GM19455 (cell line): ENCODE measurements around the gene RAB1B.
"Not testable (repeated sequence)": the region's sequence is repeated elsewhere in the genome, so short reads cannot be mapped to it uniquely, and the experiment has no call there.

Experiments used
- ATAC-seq: cut with Tn5 transposase; IDR thresholded peaks from one replicate; pipeline ENCODE4 v1.9.1; 2021; ENCODE audit not compliant: unreplicated experiment

Gene RAB1B

DNA sequence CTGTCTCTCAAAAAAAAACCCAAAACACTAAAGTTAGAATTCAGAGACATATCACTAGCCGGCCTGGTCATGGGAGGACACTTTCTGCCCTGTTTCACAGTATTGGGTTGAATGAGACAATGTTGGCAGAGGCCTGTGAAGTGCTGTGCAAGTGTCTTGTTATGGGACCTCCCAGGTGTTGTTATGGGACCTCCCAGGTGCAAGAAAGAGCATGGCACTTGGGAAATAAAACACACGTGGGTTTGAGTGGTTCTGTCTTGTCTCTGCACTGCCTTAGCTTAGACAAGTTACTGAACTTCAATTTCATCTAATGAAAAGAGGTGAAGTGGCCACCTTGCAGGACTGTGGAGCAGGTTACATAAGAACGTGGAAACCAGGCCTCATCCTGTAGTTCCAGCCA is 28.9 kb upstream of the RAB1B start:
- ATAC-seq: no peak

DNA sequence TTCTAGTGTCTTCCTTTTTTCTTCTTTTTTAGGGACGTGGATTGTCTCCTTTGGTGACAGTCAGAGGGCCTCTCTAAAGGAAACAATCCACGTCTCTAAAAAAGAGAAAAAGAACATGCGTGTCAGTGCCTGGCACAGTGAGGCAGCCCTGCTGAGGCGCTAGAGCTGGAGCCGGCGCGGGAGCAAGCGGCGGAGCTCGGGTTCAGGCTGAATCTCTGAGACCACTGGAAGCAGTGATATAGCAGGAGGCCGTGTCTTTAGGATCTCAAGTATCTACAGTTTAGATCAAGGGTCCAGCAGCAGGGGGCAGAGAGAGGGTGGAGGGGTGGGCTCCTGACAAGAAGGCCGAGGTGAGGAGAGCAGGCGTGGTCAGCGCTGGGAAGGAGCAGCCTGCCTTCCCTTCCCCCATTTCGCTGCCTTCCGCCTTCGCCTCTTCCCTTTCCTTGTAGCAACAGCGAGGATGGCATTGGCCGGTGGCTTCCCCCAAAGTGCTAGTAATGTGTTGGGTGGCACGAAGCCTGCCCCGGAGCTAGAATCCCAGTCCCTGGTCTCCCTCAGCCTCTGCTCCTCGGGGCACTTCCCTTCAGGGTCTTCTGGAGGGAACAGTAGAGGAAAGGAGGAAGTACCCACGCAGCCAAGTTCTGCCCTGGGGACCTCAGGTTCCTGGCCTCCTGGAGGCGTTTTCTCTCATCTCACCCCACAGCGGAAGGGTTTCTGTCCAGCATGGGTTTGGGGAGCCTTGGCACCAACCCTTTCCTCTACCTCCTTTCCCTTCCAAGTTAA is 28.2 kb upstream of the RAB1B start:
- no peak for ATAC-seq

DNA sequence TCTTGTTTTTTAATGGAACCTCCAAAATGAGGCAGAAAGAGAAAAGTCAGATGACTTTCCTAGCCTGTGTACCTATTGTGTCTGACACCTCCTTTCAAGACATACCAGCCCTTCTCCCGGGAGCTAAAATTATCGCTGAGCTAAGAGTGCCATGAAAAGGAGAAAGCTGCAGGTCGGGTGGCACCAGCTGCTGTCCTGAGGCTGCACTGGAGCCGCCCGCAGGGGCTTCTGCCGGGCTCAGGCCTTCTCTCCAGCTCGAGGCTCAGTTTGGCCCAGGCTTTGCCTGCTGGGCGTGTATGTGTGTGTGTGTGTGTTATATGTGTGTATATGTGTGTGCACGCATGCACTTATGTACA is 27.7 kb upstream of the RAB1B start:
- ATAC-seq: no peak

DNA sequence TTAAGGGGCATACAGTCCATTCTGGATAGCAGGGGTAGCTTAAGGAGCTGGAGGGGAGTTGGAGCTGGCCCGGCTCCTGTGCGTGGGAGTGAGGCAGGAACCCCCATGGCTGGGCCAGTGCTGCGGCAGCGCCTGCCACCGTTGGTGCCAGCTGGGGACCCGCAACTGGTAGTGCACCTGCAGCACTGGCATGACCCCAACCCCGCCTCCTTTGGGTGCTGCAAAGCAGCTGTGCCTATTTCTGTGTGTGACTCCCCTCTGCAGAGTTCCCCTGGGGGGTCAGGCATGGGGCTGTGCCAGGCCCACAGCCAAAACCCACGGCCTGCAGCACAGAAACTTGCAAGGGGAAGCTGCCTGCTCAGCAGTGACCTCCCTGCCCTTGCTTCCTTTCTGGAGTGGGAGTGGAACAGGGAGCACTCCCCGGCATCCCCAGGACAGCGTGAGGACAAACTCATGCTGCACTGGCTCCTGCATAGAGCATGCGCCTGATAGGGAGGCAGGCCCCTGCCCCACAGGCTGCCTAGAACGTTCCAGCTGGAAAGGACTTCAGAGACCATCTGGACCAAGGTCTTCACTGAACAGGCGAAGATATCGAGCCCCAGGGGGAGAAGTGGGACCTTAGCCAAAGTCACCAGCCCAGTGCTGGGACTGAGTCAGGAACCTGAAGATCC is 26.2 kb upstream of the RAB1B start:
- ATAC-seq: no peak

DNA sequence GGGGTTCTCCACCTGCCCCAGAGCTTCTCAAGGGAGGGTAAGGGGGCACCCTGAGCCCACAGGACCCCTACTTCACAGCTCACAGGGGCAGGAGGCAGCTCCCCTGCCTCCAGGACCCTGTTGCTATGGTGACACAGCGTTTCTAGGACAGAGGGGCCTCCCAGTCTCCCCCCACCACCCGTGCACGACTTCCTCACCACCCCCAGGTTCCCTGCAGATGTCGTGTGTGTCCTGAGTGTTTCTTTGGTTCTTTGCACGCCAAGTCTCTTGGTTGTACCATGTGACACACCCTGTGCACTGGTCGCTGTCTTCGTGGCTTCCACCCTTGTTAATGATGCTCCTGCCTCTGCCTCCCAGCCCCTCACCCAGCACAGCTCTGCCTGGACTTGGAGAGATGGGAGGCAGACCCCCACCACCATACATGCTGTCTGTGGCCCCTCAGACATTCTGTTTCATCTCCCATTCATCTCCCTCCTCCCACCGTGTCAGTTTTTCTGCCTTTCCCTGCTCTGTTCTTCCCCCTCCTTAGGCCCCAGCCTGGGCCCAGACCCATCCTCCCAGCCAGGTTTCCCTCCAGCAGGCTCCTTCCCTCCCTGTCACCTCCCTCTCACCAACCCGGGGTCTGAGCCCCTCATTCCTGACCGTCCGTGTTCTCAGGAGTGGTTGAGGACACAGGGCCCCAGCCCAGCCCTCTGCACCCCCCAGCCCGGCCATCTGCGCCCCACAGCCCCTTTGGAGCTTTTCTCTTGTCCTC is 24.5 kb upstream of the RAB1B start:
- no peak for ATAC-seq

DNA sequence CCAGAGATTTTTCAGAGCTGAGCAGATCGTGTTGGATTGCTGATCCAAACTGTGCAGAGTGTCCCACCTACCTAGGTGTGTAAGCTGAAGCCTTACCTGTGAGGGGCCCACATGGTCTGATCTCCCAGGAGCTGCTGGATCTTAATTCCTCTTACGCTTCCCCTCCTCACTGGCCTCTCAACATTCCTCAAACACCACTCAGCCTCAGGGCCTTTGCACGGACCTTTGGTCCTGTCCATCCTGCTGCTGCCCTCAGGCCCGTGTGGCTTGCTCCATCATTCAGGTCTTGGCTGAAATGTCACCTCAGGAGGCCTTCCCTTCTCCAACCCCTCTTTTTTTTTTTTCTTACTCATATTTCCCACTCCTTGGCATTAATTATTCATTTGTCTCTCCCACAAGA is 21.1 kb upstream of the RAB1B start:
- no peak for ATAC-seq

DNA sequence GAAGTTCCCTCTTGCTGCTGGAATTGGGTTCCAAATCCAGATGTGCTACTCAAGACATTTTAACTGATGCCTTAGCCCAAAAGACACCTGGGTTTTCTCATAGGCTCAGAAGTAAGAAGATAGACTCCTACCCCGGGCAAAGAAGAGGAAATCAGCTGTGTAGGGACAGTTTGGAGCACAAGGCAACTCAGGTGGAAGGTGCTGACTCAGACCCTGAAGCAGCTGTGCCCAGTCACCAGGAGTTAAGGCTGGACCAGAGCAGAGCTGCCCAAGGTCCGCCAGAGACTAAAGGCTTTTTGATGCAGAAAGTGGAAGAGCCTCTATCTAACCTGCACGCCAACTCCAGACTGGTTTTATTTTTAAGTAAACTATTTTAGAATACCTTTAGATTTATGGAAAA is 20.6 kb upstream of the RAB1B start:
- no peak for ATAC-seq

DNA sequence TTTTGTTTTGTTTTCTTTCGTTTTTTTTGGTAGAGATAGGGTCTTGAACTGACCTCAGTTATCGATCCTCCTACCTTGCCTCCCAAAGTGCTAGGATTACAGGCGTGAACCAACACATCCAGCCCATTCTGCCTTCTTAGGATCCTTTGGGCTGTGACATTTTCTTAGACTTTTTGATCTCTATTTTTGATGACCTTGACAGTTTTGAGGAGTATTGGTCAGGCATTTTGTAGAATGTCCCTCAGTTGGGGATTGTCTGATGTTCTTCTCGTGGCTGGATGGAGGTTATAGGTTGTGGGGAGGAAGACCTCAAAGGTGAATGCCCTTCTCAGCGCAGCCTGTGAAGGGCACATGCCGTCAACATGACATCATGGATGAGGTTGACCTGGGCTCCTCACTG is 19.5 kb upstream of the RAB1B start:
- ATAC-seq: no peak

DNA sequence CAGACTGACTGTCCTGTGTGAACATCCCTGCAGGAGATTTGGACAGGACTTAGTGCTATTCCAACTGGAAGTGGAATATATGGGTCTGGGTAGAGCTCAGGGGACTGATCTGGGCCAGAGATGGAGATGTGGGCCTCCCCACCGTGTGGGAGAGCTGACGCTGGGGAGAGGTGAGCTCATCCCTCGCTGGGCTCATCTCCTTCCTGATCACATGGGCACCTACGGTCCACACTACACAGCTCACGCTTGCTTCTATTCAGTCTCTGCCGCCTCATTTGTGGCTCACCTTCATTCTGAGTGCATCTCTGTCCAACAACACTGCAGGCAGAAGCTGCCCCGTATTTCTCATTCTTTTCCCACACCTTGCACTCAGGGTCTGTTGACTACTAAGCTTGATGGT is 16.6 kb upstream of the RAB1B start:
- no peak for ATAC-seq

DNA sequence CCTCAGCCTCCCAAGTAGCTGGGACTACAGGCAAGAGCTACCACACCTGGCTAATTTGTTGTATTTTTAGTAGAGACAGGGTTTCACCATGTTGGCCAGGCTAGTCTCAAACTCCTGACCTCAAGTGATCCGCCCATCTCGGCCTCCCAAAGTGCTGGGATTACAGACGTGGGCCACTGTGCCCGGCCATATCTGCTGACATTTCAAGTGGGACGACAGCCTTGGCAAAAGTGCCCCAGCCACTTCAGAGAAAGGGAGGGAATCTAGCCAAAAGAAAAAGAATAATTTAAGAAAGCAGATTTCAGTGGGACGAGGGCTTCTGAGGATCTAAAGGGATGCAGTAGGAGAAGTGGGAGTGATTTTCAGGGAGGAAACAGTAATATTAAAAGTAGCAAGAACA is 15.4 kb upstream of the RAB1B start:
- ATAC-seq: not testable (repeated sequence)

DNA sequence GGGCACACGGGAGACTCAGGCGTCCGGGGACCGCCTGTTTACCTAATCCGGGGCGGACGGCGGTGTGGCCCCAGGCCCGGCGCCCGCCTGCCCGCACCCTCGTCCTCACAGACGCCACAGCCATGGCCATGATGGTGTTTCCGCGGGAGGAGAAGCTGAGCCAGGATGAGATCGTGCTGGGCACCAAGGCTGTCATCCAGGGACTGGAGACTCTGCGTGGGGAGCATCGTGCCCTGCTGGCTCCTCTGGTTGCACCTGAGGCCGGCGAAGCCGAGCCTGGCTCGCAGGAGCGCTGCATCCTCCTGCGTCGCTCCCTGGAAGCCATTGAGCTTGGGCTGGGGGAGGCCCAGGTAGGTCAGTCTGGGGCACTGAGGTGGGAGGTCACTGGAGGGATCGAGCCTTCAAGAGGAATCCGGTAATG is 10.0 kb upstream of the RAB1B start:
- no peak for ATAC-seq

DNA sequence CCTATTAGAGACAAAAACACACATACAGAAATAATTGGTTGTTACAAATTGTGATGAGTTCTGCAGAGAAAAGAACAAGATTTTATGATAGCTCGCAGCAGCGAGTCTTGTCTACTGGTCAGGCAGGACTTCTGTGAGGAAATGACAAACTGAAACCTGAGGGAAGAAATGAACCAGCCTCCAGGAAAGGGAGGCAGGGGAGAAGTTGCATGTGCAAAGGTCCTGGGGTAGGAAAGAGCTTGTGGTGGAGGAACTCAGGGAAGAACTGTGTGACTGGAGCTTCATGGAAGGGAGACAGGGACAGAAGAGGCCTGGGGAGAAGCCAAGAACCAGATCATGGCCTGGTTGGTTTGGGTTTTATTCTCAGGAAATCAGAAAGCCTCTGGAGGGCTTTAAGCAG is 9.2 kb upstream of the RAB1B start:
- ATAC-seq: no peak

DNA sequence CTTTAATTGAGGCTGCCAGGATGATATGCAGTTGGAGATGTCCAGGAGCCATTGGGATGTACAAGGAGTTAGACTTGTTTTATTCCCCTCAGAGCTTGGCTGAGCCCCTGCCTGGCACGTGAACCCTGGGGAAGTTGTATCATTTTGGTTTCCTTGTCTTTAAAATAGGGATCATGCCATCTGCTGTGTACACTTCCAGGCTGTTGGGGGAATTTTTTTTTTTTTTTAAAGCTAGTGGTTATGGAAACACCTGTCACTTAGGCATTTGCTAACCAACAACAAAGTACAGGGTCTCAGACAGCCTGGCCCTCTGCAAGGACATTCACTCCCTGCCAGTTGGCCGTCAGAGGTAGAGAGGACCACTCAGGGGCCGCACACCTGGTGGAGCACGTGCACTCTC is 8.5 kb upstream of the RAB1B start:
- no peak for ATAC-seq

DNA sequence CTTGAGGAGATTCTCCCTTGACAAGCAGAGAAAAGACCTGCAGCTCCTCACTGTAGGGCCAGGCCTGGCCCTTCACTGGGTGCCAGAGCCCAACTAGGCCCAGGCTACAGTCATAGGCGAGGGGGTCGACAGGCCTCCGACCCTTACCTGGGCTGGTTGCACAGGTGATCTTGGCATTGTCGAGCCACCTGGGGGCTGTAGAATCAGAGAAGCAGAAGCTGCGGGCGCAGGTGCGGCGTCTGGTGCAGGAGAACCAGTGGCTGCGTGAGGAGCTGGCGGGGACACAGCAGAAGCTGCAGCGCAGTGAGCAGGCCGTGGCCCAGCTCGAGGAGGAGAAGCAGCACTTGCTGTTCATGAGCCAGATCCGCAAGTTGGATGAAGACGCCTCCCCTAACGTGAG is 6.9 kb upstream of the RAB1B start:
- no peak for ATAC-seq

DNA sequence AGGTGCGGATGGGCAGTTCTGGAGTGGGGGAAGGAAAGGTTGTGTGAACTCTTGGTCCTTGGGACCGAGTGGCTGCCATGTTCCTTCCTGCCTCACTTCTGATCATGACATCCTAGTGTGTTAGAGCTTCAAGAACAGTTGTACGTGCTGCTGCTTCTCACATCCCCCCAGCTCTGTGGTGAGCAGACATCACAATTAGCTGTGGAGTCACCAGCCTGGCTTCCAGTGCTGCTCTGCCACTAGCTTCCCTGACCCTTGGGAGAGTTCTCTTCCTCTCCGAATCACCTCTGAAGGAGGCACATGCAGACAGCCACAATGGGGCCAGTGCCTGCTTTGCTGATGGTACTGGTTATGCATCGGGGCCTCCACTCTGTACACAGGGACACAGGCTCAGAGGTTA is 6.2 kb upstream of the RAB1B start:
- ATAC-seq: no peak

DNA sequence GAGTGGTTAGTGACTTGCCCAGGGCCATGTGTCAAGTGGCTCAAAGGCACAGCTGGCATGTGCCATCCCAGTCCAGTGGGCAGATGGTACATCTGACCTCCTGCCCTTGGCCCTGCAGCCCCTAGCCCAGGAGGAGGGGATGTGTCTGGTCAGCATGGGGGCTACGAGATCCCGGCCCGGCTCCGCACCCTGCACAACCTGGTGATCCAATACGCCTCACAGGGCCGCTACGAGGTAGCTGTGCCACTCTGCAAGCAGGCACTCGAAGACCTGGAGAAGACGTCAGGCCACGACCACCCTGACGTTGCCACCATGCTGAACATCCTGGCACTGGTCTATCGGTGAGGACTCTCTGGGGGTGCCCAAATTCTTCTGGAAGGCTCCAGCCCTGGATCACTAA is 5.7 kb upstream of the RAB1B start:
- ATAC-seq: no peak

DNA sequence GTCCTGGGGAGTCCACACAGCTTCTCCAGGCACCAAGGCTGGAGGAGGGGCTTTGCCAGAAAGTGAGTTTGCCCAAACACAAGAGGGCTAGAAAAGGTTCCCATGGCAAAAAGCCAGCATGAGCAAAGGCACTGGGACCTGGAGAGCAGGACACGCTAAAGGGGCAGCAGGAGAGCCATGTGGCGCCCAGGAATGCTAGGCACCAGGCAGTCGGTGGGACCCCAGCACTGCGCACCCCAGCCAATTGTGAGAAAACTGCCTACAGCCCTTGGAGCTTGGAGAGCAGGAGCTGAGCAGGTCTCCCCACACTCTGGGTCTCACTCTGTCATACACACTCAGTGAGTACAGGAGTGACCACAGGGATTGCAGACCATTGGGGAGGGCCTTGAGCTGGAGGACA is 5.2 kb upstream of the RAB1B start:
- ATAC-seq: no peak

DNA sequence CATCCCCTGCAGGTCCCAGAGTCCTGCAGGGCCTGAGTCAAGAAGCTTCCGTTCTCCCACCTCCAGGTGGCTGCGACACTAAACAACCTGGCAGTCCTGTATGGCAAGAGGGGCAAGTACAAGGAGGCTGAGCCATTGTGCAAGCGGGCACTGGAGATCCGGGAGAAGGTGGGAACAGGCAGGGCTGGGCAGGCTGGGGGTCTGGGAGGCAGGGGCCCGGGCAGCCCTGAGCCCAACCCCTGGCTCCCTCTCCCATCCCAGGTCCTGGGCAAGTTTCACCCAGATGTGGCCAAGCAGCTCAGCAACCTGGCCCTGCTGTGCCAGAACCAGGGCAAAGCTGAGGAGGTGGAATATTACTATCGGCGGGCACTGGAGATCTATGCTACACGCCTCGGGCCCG is 4.7 kb upstream of the RAB1B start:
- ATAC-seq: no peak

DNA sequence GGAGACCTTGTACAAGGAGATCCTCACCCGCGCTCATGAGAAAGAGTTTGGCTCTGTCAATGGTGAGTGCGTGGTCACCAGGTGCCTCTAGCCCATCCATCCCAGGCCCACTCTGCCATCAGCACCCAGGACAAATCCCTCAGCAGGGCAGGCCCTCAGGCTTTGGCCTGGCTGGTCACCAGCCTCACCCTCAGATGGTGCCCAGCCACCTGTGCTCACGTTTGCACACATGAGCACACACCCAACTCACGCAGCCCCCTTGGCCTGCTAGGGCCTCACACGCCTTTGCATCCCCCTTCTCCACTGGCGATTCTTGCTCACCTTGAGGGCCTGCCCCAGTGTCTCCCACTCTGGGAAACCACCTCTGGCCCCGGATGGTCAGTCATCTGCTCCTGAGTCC is 4.1 kb upstream of the RAB1B start:
- ATAC-seq: no peak

DNA sequence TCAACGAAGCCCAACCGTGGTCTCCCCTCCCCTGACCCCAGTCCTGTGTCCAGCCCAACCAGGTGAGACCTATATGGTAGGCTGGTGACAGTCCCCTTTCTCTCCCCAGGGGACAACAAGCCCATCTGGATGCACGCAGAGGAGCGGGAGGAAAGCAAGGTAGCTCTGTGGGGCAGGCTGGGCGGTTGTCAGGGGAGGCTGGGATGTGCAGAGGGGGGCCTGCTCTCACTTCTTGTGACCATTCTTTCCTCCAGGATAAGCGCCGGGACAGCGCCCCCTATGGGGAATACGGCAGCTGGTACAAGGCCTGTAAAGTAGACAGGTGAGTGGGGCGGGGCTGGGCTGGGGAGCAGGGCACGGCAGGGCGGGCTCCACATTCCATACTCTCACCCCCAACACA is 3.5 kb upstream of the RAB1B start:
- no peak for ATAC-seq

DNA sequence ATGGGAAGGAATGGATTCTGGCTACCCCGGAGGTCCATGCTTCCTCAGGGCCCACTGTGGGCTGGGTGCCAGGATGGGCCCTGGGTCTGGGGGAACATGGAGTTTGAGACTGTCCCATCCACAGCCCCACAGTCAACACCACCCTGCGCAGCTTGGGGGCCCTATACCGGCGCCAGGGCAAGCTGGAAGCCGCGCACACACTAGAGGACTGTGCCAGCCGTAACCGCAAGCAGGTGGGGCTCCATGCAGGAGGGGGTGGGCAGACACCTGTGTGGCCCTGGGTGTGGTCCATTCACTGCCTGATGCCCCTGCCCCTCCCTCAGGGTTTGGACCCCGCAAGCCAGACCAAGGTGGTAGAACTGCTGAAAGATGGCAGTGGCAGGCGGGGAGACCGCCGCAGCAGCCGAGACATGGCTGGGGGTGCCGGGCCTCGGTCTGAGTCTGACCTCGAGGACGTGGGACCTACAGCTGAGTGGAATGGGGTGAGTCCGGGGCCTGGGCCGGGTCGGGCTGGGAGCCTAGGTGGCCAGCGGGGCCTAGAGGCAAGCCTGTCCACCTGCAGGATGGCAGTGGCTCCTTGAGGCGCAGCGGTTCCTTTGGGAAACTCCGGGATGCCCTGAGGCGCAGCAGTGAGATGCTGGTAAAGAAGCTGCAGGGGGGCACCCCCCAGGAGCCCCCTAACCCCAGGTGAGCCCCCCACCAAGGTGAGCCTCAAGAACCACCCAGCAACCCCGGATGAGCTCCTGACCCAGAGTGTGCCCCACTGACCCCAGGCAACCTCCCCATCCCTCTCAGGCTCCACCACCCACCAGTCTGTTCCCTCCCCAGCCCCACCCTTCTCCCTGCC is 2.7 kb upstream of the RAB1B start:
- no peak for ATAC-seq
